ENCODE results near the gene MUC3A. TPM values are rescaled to one million over a fixed set of nuclear protein-coding genes. Genes with fewer than 3 reads are reported as not detected.
"Not testable (repeated sequence)": the region's sequence is repeated elsewhere in the genome, so short reads cannot be mapped to it uniquely, and the experiment has no call there.

The MUC3A gene
- total RNA-seq, 2 donors from 2014 or later, result 28.8 to 46.0 TPM

GRCh38 chr7:100975371-100975821 is 26.1 kb downstream of the MUC3A start:
- intact Hi-C loops (cut with DNase I), result no loop called here

GRCh38 chr7:100978300-100978699 is 29.0 kb downstream of the MUC3A start:
- Histone ChIP-seq H3K27me3 (replicated peaks; ENCODE audit: insufficient read depth) (no peaks in the 10 kb centered on the region), H3K27ac (no peak overlapping the region), H3K9me3 (no peaks in the 10 kb centered on the region), H3K4me3 (no peak overlapping the region), H3K4me1 (replicated peaks) (peaks cover 8% of the 10 kb centered on the region), H3K36me3 (no peaks in the 10 kb centered on the region)
- no peak for DNase-seq (ENCODE audit: low spot score)
- TF ChIP-seq POLR2A (IDR thresholded peaks at IDR 0.05), result no peak
- TF ChIP-seq POLR2AphosphoS5 (IDR thresholded peaks at IDR 0.05), result no peak
- no peak for TF ChIP-seq CTCF (IDR thresholded peaks at IDR 0.05)
- intact Hi-C loops (cut with DNase I), result no loop called here
- 92% methylated on average over 4 of the region's 4 CpGs for WGBS

More at GRCh38 chr7:100975371-100975821, 26.1 kb downstream of the MUC3A start:
- Histone ChIP-seq H3K9me3 (no peaks in the 10 kb centered on the region), H3K27ac (peak overlapping the region in 1 of 2 donors; percentile 22), H3K27me3 (replicated peaks; ENCODE audit: insufficient read depth) (no peaks in the 10 kb centered on the region), H3K4me3 (no peak overlapping the region), H3K36me3 (no peaks in the 10 kb centered on the region), H3K4me1 (replicated peaks) (no peaks in the 10 kb centered on the region)
- TF ChIP-seq POLR2A (IDR thresholded peaks at IDR 0.05) (no peak), CTCF (IDR thresholded peaks at IDR 0.05) (no peak), POLR2AphosphoS5 (IDR thresholded peaks at IDR 0.05) (peak; percentile 21)
- no peak for DNase-seq (ENCODE audit: low spot score)
- WGBS, result 32% methylated on average over 3 of the region's 3 CpGs

GRCh38 chr7:100983451-100984187 is 34.3 kb downstream of the MUC3A start:
- intact Hi-C loops (cut with DNase I), result no loop called here
- TF ChIP-seq CTCF (IDR thresholded peaks at IDR 0.05), result no peak
- peak; percentile 14 for TF ChIP-seq POLR2A (IDR thresholded peaks at IDR 0.05)
- TF ChIP-seq POLR2AphosphoS5 (IDR thresholded peaks at IDR 0.05), result peak; percentile 97

GRCh38 chr7:100984241-100984918 is 35.0 kb downstream of the MUC3A start:
- WGBS, result 66% methylated on average over 14 of the region's 14 CpGs
- intact Hi-C loops (cut with DNase I); H3K9me3 ChIP-seq; H3K27me3 ChIP-seq (replicated peaks; ENCODE audit: insufficient read depth); DNase-seq (ENCODE audit: low spot score); H3K4me3 ChIP-seq; H3K36me3 ChIP-seq; H3K4me1 ChIP-seq (replicated peaks): not testable (repeated sequence)
- peak overlapping the region; percentile 62 to 83 for H3K27ac ChIP-seq

More at GRCh38 chr7:100983451-100984187, 34.3 kb downstream of the MUC3A start:
- Histone ChIP-seq H3K4me1 (replicated peaks) (peaks cover 8% of the 10 kb centered on the region), H3K4me3 (no peak overlapping the region), H3K9me3 (no peaks in the 10 kb centered on the region), H3K27ac (peak overlapping the region; percentile 80 to 83), H3K36me3 (no peaks in the 10 kb centered on the region), H3K27me3 (replicated peaks; ENCODE audit: insufficient read depth) (no peaks in the 10 kb centered on the region)
- WGBS, result 27% methylated on average over 8 of the region's 8 CpGs
- DNase-seq (ENCODE audit: low spot score), result peak; percentile 84

GRCh38 chr7:100985033-100985797 is 35.9 kb downstream of the MUC3A start:
- H3K36me3 ChIP-seq, result not testable (repeated sequence)

More at GRCh38 chr7:100985033-100985797, 35.9 kb downstream of the MUC3A start:
- DNase-seq (ENCODE audit: low spot score); H3K4me3 ChIP-seq; H3K4me1 ChIP-seq (replicated peaks); H3K27me3 ChIP-seq (replicated peaks; ENCODE audit: insufficient read depth); intact Hi-C loops (cut with DNase I); H3K9me3 ChIP-seq: not testable (repeated sequence)
- 67% methylated on average over 4 of the region's 4 CpGs for WGBS
- H3K27ac ChIP-seq, result peak overlapping the region; percentile 62 to 83

All from prostate gland (tissue), 2 donors.